Measurements from ENCODE around the gene NFATC2.

The NFATC2 gene

GRCh38 chr20:51498765-51499540, 43.6 kb downstream of the NFATC2 start:
- CTCF ChIA-PET: no interaction called here
- H3K27ac ChIP-seq (ENCODE audit: extremely low read depth, low read depth, low read length): no peak overlapping the region
- peaks cover 3% of the 10 kb centered on the region; the same call in 1 of the 2 replicates for H3K4me1 ChIP-seq (ENCODE audit: control insufficient read depth, insufficient read depth, low read length)
- TF ChIP-seq ZNF354C (tag by site-specific recombination; IDR thresholded peaks at IDR 0.05; ENCODE audit: borderline replicate concordance, low read depth) (no peak), ZNF623 (tag by site-specific recombination; IDR thresholded peaks at IDR 0.05) (peak; percentile 94)
- POLR2A ChIA-PET: no interaction called here
- no peaks in the 10 kb centered on the region for H3K36me3 ChIP-seq (ENCODE audit: control insufficient read depth in 2 of 2, insufficient read depth in 1 of 2, low read length in 2 of 2)
- H3K9me3 ChIP-seq (ENCODE audit: control insufficient read depth, insufficient read depth, low read depth, low read length): no peaks in the 10 kb centered on the region
- H3K4me3 ChIP-seq (ENCODE audit: low read depth, low read length): no peak overlapping the region

GRCh38 chr20:51497542-51498467, 44.7 kb downstream of the NFATC2 start:
- Histone ChIP-seq H3K36me3 (ENCODE audit: control insufficient read depth in 2 of 2, insufficient read depth in 1 of 2, low read length in 2 of 2) (no peaks in the 10 kb centered on the region), H3K27ac (ENCODE audit: extremely low read depth, low read depth, low read length) (no peak overlapping the region), H3K4me3 (ENCODE audit: low read depth, low read length) (no peak overlapping the region), H3K9me3 (ENCODE audit: control insufficient read depth, insufficient read depth, low read depth, low read length) (no peaks in the 10 kb centered on the region), H3K4me1 (ENCODE audit: control insufficient read depth, insufficient read depth, low read length) (peaks cover 3% of the 10 kb centered on the region; the same call in 1 of the 2 replicates)
- POLR2A ChIA-PET: no interaction called here
- peak; percentile 77 for TF ChIP-seq ZFHX2 (tag by site-specific recombination; conservative IDR thresholded peaks at IDR 0.05)
- peak; percentile 93 for TF ChIP-seq EGR2 (tag by site-specific recombination; IDR thresholded peaks at IDR 0.05; ENCODE audit: low read depth)
- TF ChIP-seq ZSCAN18 (tag by site-specific recombination; IDR thresholded peaks at IDR 0.05): no peak
- 0 out of 2 replicates have a peak, but pooled peaks have one; percentile 13 for TF ChIP-seq ZNF398 (tag by site-specific recombination; IDR thresholded peaks at IDR 0.05)
- CTCF ChIA-PET: interaction anchor here (0.7 kb wide), 1 partner anchor 191 kb away, joined by 5 read pairs; no protein-coding TSS in a partner anchor

- no peaks in the 10 kb centered on the region for H3K36me3 ChIP-seq (ENCODE audit: control insufficient read depth in 2 of 2, insufficient read depth in 1 of 2, low read length in 2 of 2)
- no peak overlapping the region for H3K4me3 ChIP-seq (ENCODE audit: low read depth, low read length)
- H3K9me3 ChIP-seq (ENCODE audit: control insufficient read depth, insufficient read depth, low read depth, low read length): no peaks in the 10 kb centered on the region
- TF ChIP-seq SALL2 (tag by site-specific recombination; IDR thresholded peaks at IDR 0.05; ENCODE audit: borderline replicate concordance): no peak
- TF ChIP-seq REST (tag by site-specific recombination; IDR thresholded peaks at IDR 0.05): no peak
- TF ChIP-seq ZBTB48 (tag by site-specific recombination; IDR thresholded peaks at IDR 0.05): no peak
- TF ChIP-seq ZNF132 (tag by site-specific recombination; IDR thresholded peaks at IDR 0.05; ENCODE audit: borderline replicate concordance): no peak
- TF ChIP-seq ZNF214 (tag by site-specific recombination; IDR thresholded peaks at IDR 0.05; ENCODE audit: borderline replicate concordance): no peak
- TF ChIP-seq ZNF157 (tag by site-specific recombination; IDR thresholded peaks at IDR 0.05): no peak
- ChIA-PET CTCF (no interaction called here), POLR2A (no interaction called here)
- H3K27ac ChIP-seq (ENCODE audit: extremely low read depth, low read depth, low read length): no peak overlapping the region
- peaks cover 3% of the 10 kb centered on the region; the same call in 1 of the 2 replicates for H3K4me1 ChIP-seq (ENCODE audit: control insufficient read depth, insufficient read depth, low read length)
Observed at GRCh38 chr20:51496964-51497363, 45.6 kb downstream of the NFATC2 start.

Measured in HEK293 (cell line).